Forelimb muscle (tissue), 1 donor: ENCODE data around the gene TNNI3. TPM values are rescaled to one million over a fixed set of nuclear protein-coding genes. Genes with fewer than 3 reads are reported as not detected.
A peak's percentile ranks its signal among the peaks of the same experiment; 100 is the strongest.
"Not testable (repeated sequence)": the region's sequence is repeated elsewhere in the genome, so short reads cannot be mapped to it uniquely, and the experiment has no call there.

Source experiments
- DNase-seq: peaks from one replicate; pipeline ENCODE4 v3.0.0-alpha.2; 2013; ENCODE audit warnings: low read depth
- polyA plus RNA-seq: library from polyadenylated mRNA; unstranded; fragments of 120-200 nt; gene quantifications from one replicate; pipeline ENCODE4 v1.2.1, GENCODE V29; 2013; ENCODE audit not compliant: insufficient read length

The TNNI3 gene
- polyA plus RNA-seq, 1 donor, result 3.2 TPM

DNA sequence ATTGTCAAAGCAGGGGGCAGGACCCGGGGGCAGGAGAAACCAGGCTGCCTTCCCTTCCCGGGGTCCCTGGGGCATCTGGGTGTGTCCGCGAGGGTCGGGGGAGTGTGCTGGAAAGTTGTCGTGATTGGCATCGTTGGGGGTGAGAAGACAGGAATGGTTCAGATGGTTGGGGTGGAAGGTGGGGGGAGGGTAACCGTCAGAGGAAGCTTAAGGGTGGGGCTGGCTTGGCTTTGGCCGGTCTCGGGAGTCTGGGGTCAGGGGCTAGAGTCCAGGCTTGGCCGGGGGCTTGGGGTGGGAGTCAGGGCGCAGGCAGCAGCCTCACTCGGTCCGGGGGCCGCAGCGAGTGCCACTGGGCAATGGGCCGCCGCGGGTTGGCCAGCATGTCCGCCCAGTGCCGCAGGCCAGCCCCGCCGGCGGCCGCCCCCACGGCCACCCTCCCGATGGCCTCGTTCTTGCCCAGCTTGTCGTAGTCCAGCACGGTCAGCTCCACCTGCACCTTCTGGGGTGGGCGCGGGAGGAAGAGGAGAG is 15.7 kb upstream of the TNNI3 start:
- no peak for DNase-seq

DNA sequence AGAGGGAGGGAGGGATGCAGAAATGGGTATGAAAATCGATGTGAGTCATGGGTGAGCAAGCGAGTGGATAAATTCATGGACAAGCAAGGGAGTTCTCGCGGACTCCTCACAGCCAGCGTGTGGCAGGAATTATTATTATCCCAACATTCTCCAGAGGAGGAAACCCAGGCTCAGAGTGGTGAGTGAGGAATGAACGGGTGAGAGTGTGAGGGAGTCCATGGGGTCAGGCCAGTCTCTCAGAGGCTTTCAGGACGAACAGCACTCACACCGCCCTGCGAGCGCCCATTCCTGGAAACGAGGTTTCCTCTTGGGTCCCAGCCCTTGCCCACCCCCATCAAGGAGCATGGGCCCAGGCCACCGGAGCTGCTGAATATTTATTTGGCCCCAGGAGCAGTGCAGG is 15.2 kb upstream of the TNNI3 start:
- DNase-seq, result no peak

DNA sequence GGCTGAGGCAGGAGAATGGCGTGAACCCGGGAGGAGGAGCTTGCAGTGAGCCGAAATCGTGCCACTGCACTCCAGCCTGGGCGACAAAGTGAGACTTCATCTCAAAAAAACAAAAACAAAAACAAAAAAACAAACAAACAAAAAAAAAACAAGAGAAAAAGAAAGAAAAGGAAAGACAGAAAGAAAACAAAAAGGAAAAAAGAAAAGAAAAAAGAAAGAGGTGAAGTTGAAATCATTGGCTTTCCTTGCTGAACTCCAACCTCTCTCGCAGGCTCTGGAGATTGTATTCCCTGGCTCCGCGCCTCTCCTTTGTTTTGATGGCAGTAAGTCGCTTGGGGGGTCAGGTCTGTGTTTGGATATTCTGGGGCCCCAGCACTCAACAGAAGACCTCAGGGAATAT is 14.8 kb upstream of the TNNI3 start:
- not testable (repeated sequence) for DNase-seq

DNA sequence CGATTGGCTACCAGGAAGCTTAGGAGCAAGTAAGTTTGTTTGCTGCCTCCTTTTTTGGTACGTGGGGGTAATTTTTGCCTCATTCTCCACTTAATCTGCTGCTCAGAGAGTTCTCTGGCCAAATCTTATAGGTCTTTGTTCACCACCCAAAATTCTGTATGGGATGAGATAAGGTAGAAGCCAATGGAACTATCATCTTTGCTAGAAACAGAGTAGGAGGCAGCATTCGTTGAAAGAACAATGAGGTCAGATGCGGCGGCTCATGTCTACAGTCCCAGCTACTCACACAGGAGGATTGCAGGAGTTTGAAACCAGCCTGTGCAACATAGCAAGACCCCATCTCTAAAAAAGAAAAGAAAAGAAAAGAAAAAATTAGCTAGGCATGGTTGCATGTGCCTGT is 13.9 kb upstream of the TNNI3 start:
- no peak for DNase-seq

DNA sequence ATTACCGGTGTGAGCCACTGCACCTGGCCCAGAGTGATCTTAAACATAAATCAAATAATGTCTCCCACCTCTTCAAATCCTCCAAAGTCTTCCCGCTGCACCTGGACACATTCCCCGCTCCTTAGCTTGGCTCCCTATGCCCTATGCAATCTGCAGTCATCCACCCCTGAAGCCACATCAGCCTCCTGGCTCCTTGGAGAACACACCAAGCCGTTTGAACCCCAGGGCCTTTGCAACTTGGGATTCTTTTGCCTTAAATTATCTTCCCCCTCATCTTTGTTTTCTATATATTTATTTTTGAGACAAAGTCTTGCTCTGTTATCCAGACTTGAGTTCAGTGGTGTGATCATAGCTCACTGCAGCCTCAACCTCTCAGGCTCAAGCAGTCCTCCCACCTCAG is 11.6 kb upstream of the TNNI3 start:
- DNase-seq, result no peak

DNA sequence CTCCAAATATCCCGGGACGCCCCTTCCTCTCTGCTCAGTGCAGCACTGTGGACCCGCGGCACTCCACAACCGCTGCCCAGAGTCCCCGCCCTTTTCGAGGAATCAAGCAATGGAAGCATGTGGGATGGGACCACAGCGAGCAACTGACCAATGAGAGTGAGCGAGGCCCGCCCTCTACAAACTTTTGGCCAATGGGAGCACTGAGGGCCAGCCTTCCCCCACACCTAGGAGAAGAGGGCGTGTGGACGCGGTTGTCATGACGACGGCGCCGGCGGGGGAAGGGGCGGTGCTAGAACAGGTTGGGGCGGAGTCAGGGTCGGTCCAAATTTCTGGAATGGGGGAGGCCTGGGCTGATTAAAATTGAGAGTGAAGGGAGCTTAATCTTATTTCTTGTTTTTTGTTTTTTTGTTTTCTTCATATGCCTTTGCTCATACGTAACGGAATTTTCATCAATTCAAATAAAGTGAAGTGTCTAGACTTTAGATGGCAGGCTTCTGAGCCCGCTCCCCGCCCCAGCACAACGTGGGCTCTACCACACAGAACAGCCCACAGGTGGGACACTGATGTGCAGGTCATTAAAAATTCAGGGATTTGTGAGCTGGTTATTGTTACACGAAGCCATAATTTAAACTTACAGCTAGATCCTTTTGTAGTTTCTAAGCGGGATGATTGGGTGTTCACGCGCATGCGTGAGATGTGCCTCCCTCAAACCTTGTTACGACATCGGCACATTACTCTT is 9.2 kb upstream of the TNNI3 start, which contains the start of gene DNAAF3:
Gene DNAAF3, minus strand, starts transcription at position 84 of the 739 bp plus-strand sequence. CDS start 200 bp downstream, outside the sequence.
- DNase-seq, result peak; percentile 44

DNA sequence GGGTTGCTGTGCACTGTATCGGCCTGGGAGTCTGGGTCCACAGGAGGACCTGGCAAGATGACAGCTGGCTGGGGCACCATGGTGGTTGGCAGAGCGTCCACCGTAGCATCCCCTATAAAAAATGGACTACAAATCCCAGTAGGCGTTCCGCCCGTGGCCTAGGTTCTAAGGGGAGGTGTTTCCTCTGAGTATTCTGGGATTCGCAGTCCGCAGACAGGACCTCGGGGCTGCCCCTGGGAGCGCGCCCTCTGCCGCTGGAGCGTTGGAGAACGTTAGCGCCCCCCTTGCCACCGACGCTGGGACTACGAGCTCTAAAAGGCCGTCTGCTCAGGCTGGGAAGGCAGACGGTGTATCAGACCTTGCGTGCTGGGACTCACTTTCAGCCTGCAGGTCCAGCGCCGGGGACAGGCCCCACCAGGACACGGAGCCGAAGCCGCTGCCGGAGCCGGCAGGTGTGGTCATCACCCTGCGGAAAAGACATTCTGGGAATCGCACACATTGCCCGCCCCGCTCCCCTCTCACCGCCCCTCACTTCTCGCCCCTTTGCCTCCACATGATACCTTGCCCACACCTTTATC is 8.5 kb upstream of the TNNI3 start:
- no peak for DNase-seq

DNA sequence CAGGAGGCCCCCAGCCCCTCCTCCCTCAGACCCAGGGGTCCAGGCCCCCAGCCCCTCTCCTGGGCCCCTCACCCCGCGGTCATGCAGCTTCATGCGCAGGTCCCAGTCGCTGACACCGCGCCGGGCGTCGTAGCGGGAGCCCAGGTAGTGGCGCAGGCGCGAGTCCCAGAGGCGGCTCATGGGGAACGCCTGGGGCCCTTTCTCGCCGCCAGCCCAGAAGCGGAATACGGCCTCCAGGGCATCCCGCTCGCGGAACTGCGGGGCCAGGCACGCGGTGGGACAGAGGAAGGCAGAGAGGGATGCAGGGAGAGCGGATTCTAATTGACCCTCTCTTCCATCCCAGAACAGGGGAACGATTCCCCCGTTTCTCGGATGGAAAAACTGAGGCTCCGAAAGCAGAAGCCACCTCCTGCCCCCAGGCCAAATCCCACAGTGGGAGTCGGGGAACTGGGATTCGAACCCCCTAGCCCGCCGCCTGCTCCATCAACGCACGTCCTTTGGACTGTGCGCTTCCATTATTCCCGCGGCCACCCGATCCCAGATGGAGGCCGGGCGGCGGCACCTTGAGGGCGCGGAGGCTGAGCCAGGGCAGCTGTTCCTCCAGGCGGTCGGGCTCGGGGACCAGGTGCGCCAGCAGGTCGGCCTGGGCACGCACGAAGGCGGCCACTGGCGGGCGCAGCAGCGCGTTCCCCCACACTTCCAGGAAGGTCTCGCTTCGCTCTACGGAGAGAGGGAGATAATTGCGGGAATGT is 4.2 kb upstream of the TNNI3 start:
- DNase-seq, result no peak

DNA sequence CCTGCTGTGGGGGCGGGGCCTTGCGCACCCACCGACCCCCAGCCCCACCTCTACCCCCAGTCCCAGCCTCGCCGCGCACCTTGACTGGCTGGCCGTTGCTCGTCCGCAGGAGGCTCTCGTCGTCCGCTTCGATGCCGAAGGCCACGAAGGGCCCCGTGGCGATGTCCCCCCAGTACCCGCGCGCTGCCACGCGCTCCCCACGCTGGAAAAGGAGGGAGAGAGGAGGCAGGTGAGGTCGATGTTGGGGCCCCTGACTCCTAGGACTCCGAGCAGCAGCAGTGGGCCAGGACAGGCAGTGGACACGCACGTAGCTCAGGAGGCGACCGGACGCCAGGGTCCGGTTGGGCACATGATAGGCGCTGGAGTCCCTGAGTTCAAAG is 3.4 kb upstream of the TNNI3 start:
- DNase-seq, result no peak

DNA sequence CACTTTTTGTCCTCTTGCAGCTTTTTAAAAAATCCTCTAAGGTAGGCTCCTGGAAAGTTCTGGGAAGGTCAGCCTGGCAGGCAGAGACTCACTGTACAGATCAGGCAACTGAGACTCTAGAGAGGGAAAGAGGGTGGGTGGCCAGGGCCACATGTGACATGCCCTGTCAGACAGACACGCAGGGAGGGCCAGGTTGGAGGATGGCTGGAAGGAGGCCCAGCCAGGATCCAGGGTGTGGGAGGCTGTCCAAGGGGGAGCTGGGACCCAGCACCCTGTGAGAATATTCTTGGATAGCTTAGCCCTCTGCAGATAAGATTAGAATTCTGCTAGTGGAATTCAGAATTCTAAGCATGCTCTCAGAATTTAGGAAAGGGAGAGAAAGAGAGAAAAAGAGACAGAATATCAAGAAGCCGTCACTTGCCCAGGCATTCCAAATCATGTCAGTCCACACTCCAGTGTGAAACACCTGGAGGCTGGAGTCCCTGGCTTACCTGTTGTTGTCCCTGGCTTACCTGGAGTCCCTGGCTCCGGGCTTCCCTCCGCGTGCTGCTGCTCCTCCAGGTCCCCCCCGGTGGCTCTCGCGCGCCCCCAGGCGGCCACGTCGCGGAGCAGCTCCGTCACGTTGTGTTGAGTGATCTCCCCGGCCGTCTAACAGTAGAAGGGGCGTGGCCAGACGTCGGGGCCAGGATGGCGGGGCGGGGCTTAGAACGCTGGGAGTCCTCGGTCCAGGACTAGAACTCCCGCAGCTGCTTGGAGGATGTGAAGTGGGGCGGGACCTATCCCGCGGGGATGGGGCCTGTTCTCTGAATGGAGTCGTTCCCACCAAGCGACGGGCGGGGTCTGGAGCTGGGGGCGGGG is 2.8 kb upstream of the TNNI3 start:
- DNase-seq, result no peak

DNA sequence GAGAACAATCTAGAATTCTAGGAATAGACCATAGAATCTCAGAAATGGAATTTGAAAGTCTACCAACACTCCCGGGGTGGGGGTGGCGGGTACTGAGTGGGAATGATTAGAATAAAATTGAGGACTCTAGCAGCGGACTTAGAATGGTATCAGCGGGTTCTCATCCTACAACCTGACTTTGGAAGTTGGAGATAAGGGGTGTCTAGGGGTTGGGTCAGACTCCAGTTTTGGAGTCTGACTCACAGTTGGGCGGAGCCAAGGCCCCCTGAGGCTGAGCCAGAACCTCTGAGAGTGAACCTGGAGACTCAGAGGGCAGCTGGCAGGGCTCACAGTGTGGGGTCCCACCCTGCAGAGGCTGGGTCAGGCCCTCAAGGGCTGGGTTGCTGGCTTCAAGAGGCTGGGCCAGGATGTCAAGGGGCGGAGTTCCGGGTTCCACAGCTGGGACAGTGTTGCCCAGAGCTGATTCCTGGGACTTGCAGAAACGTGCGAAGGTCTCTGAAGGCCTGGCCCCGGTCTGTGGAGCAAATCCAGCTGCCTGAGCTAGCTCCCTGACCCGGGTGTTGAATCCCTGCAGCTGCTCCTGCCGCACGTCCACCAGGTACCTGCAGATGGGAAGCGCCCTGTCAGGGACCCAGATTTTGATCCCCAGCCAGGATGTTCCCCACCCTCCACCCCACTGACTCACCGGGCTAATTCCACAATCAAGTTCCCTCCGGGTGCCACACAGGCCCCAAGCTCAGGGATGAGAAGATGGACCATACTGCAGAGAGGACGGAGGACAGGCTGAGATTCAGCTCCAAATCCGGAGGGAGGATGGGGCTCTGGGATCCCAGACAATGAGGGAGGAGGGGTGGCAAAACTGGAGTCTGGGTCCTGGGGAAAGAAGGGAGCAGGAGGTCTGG is 1.6 kb upstream of the TNNI3 start:
- no peak for DNase-seq

DNA sequence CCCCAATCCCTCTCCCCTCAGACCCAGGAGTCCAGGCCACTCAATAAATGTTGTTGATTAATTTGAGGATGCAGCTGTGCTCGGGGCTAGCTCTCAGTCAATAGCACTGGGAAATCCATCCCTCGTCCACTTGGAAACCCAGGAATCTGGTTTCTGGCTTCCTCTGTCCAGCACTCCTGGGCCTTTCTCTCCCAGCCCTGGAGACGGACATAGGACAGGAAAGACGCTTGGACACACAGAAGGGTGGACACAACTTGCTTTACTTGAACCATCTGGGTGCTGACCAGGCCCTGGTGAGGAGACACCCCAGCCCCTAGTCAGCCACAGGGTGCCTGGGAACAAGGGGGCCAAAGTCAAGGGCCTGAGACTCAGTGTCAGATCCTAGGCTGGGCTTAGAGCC is 891 bp upstream of the TNNI3 start:
- no peak for DNase-seq

DNA sequence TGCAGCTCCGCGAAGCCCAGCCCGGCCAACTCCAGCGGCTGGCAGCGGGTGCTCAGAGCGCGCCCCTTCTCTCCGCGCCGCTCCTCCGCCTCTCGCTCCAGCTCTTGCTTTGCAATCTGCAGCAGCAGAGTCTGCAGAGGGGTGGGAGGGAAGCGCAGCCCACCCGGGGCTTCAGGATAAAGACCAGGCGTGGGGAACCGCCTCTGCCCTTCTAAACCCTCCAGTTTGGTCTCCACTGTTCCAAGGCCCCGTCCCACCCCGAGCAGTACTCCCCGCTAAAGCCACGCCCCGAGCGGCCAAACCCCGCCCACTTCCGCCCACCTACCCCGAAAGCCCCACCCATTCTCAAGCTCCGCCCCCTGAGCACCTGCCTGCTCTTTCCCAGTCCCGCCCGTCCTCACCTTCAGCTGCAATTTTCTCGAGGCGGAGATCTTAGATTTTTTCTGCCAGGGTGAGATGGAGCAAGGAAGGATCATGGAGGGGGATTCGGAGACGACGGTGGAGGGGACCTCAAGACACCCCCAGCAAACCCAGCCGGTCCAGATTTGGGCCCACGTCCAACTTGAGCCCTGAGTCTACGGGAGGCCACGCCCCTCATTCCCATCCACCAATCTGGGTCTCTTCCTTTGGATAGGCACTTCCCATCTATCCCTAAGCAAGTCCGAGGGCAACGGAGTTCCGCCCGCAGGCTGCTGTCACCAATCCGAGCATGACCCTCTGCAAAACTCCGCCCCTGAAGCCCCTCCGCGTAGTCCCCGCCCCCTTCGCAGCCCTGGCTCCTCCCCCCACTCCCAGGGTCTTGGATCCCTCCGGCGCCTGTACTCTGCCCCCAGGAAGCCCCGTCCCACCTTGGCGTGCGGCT is 1.1 kb downstream of the TNNI3 start:
- DNase-seq, result no peak

DNA sequence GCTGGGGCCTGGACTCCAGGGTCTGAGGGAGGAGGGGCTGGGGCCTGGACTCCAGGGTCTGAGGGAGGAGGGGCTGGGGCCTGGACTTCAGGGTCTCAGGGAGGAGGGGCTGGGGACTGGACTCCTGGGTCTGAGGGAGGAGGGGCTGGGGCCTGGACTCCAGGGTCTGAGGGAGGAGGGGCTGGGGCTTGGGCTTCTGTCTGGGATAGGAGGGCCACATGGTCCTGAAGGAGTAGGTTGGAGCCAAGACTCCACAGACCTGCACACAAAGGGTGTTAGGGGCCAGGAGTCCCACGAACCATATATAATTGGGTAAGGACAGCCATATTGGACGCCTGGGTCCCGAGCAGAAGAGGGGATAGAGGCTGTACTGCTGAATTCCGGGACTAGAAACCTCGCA is 1.7 kb downstream of the TNNI3 start:
- DNase-seq, result not testable (repeated sequence)

DNA sequence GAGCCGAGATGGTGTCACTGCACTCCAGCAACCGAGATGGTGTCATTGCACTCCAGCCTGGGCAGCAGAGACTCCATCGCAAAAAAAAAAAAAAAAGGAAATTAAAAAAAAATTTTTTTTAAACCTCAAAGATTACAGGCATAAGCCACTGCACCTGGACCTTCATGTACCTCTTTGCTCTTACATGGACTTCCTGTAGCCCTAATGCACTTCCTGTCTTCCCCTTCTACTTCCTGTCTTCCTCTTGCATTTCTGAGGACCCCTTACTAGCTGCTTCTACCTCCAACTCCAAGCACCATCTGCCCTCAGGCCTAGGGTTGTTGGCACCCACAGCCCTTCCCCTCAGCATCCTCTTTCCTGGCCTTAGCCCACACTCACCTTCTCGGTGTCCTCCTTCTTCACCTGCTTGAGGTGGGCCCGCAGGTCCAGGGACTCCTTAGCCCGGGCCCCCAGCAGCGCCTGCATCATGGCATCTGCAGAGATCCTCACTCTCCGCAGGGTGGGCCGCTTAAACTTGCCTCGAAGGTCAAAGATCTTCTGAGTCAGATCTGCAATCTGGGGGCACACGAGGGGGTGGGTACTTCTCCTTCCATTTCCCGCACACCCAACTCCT is 3.8 kb downstream of the TNNI3 start:
- DNase-seq, result no peak

DNA sequence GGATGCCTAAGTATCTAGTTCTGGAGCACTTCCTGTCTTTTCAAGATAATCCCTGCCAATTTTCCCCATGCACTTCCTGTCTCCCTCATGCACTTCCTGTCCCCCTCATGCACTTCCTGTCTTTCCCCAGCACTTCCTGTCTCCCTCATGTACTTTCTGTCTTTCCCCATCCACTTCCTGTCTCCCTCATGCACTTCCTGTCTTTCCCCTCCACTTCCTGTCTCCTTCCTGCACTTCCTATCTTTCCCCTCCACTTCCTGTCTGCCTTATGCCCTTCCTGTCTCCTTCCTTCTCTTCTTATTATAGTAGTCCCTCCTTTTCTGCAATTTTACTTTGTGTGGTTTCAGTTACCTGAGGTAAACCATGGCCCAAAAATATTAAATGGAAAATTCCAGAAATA is 5.5 kb downstream of the TNNI3 start:
- no peak for DNase-seq

DNA sequence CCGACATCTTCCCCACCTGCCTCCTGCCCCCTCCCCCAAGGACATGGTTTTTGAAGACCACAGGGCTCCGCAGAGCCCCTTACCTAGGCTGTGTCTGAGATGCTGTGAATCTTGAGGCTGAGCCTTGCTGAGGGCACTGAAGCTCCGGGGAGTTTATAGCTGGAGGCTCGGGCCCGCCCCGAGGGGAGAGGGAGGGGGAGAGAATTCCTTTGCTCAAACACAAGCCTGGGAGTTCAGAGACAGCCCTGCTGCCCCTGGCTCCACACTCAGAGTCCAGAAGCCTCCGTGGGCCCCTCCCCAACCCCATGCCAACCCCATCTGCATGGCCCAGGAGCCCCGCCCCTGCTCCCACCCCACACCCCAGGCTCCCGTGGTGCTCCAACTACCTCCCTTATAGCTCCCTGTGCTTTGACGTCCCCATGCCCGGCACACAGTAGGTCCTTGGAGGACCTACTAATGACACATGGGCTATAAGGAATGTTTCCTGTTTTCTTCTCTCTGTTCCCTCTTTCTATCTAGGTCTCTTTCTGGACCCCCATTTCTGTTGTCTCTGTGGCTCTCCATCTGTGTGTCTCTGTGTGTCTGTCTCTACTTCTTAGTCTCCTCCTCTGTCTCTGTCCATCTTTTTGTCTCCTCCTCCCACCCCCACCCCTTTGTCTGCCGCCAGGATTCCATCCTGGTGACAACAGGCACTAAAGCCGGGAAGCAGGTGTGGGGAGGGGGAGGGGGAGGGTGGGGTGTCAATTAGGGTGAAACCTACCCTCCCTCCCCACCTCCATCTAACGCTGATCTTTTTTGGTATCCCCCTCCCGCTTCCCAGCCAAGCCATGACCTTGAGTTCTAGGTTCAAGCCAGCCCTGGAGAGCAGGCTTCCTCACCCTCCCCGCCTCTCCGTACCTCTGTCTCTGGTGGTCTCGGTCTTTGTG is 8.2 kb downstream of the TNNI3 start, which contains the start of gene TNNT1:
Gene TNNT1, minus strand, starts transcription at position 129 of the 926 bp plus-strand sequence. CDS start 2,049 bp downstream, outside the sequence.
- no peak for DNase-seq
